H1 (cell line): Measurements from ENCODE around the gene POLA1. TPM values are rescaled to one million over a fixed set of nuclear protein-coding genes. Genes with fewer than 3 reads are reported as not detected.

Experiments
- CTCF ChIA-PET: fragments of 300-600 bp; sonication (Branson Sonifier 250); formaldehyde crosslinking; loops from one replicate; lab custom pipeline; 2021; ENCODE audit not compliant: partially characterized antibody; lab: Charles Lee
- POLR2A ChIA-PET: fragments of 300-600 bp; sonication (Branson Sonifier 250); formaldehyde crosslinking; loops from one replicate; lab custom pipeline; 2021; ENCODE audit warnings: inconsistent platforms; ENCODE audit not compliant: partially characterized antibody; lab: Charles Lee
- DNase-seq, 2 experiments: peaks; one replicate each; pipeline versions ENCODE4 v3.0.0 to v3.0.0-alpha.2; 2010 to 2022; ENCODE audit warnings: low spot score in 2 of 2, low read depth in 1 of 2, mixed read lengths in 1 of 2
- FAIRE-seq: peaks from 2 replicates; lab custom pipeline; 2011; peaks lifted over from hg19 to GRCh38; lab: Jason Lieb, UNC
- H2AFZ ChIP-seq: 2 replicates; pipeline ENCODE4 v1.8.1; 2012; ENCODE audit warnings: low read length, inconsistent platforms
- H2AK5ac ChIP-seq: 2 replicates; pipeline ENCODE4 v1.6.1; 2013; ENCODE audit warnings: low read depth, low read length
- H2BK120ac ChIP-seq: replicated peaks from 2 replicates; pipeline ENCODE3; 2013; ENCODE audit warnings: low read depth, low read length, inconsistent platforms
- H2BK12ac ChIP-seq: 2 replicates; pipeline ENCODE4 v1.6.1; 2013; ENCODE audit warnings: low read depth, low read length
- H2BK15ac ChIP-seq: 2 replicates; pipeline ENCODE4 v1.6.1; 2013; ENCODE audit warnings: low read length
- H2BK20ac ChIP-seq: 2 replicates; pipeline ENCODE4 v1.6.1; 2013; ENCODE audit warnings: low read length
- H2BK5ac ChIP-seq: 2 replicates; pipeline ENCODE4 v1.6.1; 2013; ENCODE audit warnings: low read depth, low read length
- H3K14ac ChIP-seq: 2 replicates; pipeline ENCODE4 v1.6.1; 2013; ENCODE audit warnings: inconsistent platforms; ENCODE audit not compliant: insufficient read length
- H3K18ac ChIP-seq: 2 replicates; pipeline ENCODE4 v1.6.1; 2013; ENCODE audit warnings: low read length; ENCODE audit errors: extremely low read depth
- H3K23ac ChIP-seq: 2 replicates; pipeline ENCODE4 v1.6.1; 2013; ENCODE audit warnings: inconsistent platforms; ENCODE audit not compliant: insufficient read length
- H3K23me2 ChIP-seq: 2 replicates; pipeline ENCODE4 v1.6.1; 2013; ENCODE audit warnings: low read depth, low read length
- H3K27ac ChIP-seq: 2 replicates; pipeline ENCODE4 v1.6.1; 2011; ENCODE audit warnings: low read depth, low read length, inconsistent platforms
- H3K27me3 ChIP-seq, 4 experiments: replicated peaks in 1 of 4; 1 replicate in 1 of 4; 2 replicates in 3 of 4; pipeline versions ENCODE4 v1.6.1 to v1.8.1; 2011 to 2013; ENCODE audit warnings: low read length in 3 of 4, mild to moderate bottlenecking in 3 of 4, inconsistent platforms in 2 of 4, mixed read lengths in 2 of 4, moderate library complexity in 1 of 4; ENCODE audit not compliant: control insufficient read depth in 3 of 4, insufficient read depth in 3 of 4; ENCODE audit errors: extremely low read depth in 1 of 4
- H3K36me3 ChIP-seq, 4 experiments: 2 replicates each; pipeline versions ENCODE4 v1.6.1 to v1.8.1; 2011 to 2013; ENCODE audit warnings: mild to moderate bottlenecking in 4 of 4, low read length in 3 of 4, moderate library complexity in 2 of 4, control low read depth in 1 of 4, inconsistent platforms in 1 of 4; ENCODE audit not compliant: insufficient read depth in 4 of 4, control insufficient read depth in 2 of 4
- H3K4ac ChIP-seq: replicated peaks from 2 replicates; pipeline ENCODE3; 2013; ENCODE audit warnings: low read length, low read depth, mixed read lengths, inconsistent platforms; ENCODE audit not compliant: insufficient read length
- H3K4me1 ChIP-seq, 4 experiments: replicated peaks in 1 of 4; 1 replicate in 1 of 4; 2 replicates in 3 of 4; pipeline versions ENCODE4 v1.6.1 to v1.8.1; 2011 to 2013; ENCODE audit warnings: low read length in 3 of 4, inconsistent platforms in 2 of 4, mixed read lengths in 1 of 4; ENCODE audit not compliant: insufficient read depth in 4 of 4, control insufficient read depth in 3 of 4
- H3K4me2 ChIP-seq, 2 experiments: 2 replicates each; pipeline versions ENCODE4 v1.6.1 to v1.8.1; 2011 to 2013; ENCODE audit warnings: low read depth in 2 of 2, low read length in 2 of 2, control low read depth in 1 of 2, inconsistent platforms in 1 of 2, mild to moderate bottlenecking in 1 of 2; ENCODE audit not compliant: insufficient read depth in 1 of 2
- H3K4me3 ChIP-seq, 4 experiments: fragments of 200-600, 300-600 bp in 1 of 4; sonication (generic), shearing (Covaris generic), sonication (Bioruptor Twin) in 1 of 4; 2 replicates each; pipeline versions ENCODE4 v1.5.1 to v1.8.1; 2011 to 2016; ENCODE audit warnings: low read length in 4 of 4, low read depth in 3 of 4, control low read depth in 2 of 4, inconsistent platforms in 2 of 4, mild to moderate bottlenecking in 2 of 4, mixed read lengths in 1 of 4, moderate library complexity in 1 of 4; ENCODE audit not compliant: insufficient read depth in 2 of 4; ENCODE audit errors: extremely low read depth in 1 of 4
- H3K56ac ChIP-seq: replicated peaks from 2 replicates; pipeline ENCODE3; 2013; ENCODE audit warnings: low read depth, mild to moderate bottlenecking, mixed read lengths, low read length, inconsistent platforms; ENCODE audit not compliant: insufficient read length
- H3K79me1 ChIP-seq: 2 replicates; pipeline ENCODE4 v1.6.1; 2013; ENCODE audit warnings: low read depth, low read length, control low read depth
- H3K79me2 ChIP-seq, 2 experiments: 2 replicates each; pipeline versions ENCODE4 v1.6.1 to v1.8.1; 2012 to 2013; ENCODE audit warnings: low read length in 2 of 2, mild to moderate bottlenecking in 2 of 2, inconsistent platforms in 1 of 2; ENCODE audit not compliant: insufficient read depth in 2 of 2, control insufficient read depth in 1 of 2
- H3K9ac ChIP-seq, 4 experiments: replicated peaks in 1 of 4; 1 replicate in 1 of 4; 2 replicates in 3 of 4; pipeline versions ENCODE4 v1.6.1 to v1.8.1; 2011 to 2013; ENCODE audit warnings: low read depth in 3 of 4, low read length in 3 of 4, control low read depth in 2 of 4, mild to moderate bottlenecking in 2 of 4, moderate library complexity in 2 of 4, inconsistent platforms in 1 of 4; ENCODE audit errors: extremely low read depth in 1 of 4
- H3K9me3 ChIP-seq, 2 experiments: 2 replicates each; pipeline versions ENCODE4 v1.6.1 to v1.8.1; 2012 to 2013; ENCODE audit warnings: mild to moderate bottlenecking in 2 of 2, moderate library complexity in 2 of 2, control low read depth in 1 of 2, inconsistent platforms in 1 of 2, low read depth in 1 of 2, low read length in 1 of 2, mixed read lengths in 1 of 2; ENCODE audit not compliant: insufficient read depth in 2 of 2
- H4K20me1 ChIP-seq, 2 experiments: replicated peaks in 1 of 2; 2 replicates each; pipeline versions ENCODE3 to v1.8.1; 2011 to 2013; ENCODE audit warnings: inconsistent platforms in 2 of 2, low read length in 2 of 2, mild to moderate bottlenecking in 1 of 2; ENCODE audit not compliant: insufficient read depth in 2 of 2, control insufficient read depth in 1 of 2
- H4K5ac ChIP-seq: 2 replicates; pipeline ENCODE4 v1.6.1; 2013; ENCODE audit warnings: low read length, low read depth, mixed read lengths, inconsistent platforms; ENCODE audit not compliant: insufficient read length
- H4K8ac ChIP-seq: 2 replicates; pipeline ENCODE4 v1.8.0; 2013; ENCODE audit warnings: mild to moderate bottlenecking, moderate library complexity, low read length, inconsistent platforms; ENCODE audit not compliant: insufficient read depth; ENCODE audit errors: extremely low read depth
- H4K91ac ChIP-seq: replicated peaks from 2 replicates; pipeline ENCODE3; 2013; ENCODE audit warnings: low read length, mixed read lengths, inconsistent platforms; ENCODE audit not compliant: insufficient read length
- CBX5 ChIP-seq: fragments of 300-800, 300-1000 bp; sonication (generic); IDR thresholded peaks from 2 replicates; pipeline ENCODE4 v1.7.1; 2016; ENCODE audit warnings: antibody characterized with exemption, low read length, low read depth
- FOSL1 ChIP-seq: IDR thresholded peaks from 2 replicates; pipeline ENCODE4 v1.6.1; 2011; ENCODE audit warnings: mild to moderate bottlenecking, low read depth, low read length, moderate library complexity; ENCODE audit not compliant: insufficient read depth
- HDAC2 ChIP-seq, 2 experiments: fragments of 300-600 bp in 1 of 2; sonication (generic) in 1 of 2; IDR thresholded peaks; 2 replicates each; pipeline ENCODE4 v1.6.1; 2011 to 2012; ENCODE audit warnings: low read depth in 2 of 2, low read length in 2 of 2, mild to moderate bottlenecking in 2 of 2, moderate library complexity in 2 of 2, borderline replicate concordance in 1 of 2, inconsistent platforms in 1 of 2
- JUND ChIP-seq: IDR thresholded peaks from 2 replicates; pipeline ENCODE4 v1.6.1; 2011; ENCODE audit warnings: mild to moderate bottlenecking, improper control_type of control experiment, low read length
- TAF7 ChIP-seq: optimal IDR thresholded peaks from 2 replicates; pipeline ENCODE3; 2011; ENCODE audit warnings: low read depth, mild to moderate bottlenecking, inconsistent platforms, low read length, moderate library complexity, borderline replicate concordance
- WGBS, 2 experiments: shearing (Covaris generic) in 1 of 2; methylation state at CpG; one replicate each; pipeline versions ENCODE4 v1.1.6 to v1.1.7; 2013 to 2015; ENCODE audit warnings: low lambda C conversion rate in 2 of 2, mixed read lengths in 2 of 2, inconsistent platforms in 1 of 2, low coverage in 1 of 2, missing lambda C conversion rate in 1 of 2; ENCODE audit not compliant: insufficient replicate concordance in 2 of 2, insufficient coverage in 1 of 2, insufficient read length in 1 of 2; ENCODE audit errors: extremely low coverage in 1 of 2, missing lambda C conversion rate in 1 of 2; 5-methylcytosine and 5-hydroxymethylcytosine counted together
- polyA plus RNA-seq, 7 experiments: library from polyadenylated mRNA; depleted of rRNA in 3 of 7; stranded (reverse) in 5 of 7; unstranded in 2 of 7; fragments of >200 nt in 5 of 7; fragments of 200-250 nt in 2 of 7; gene quantifications; 1 replicate in 5 of 7; 2 replicates in 1 of 7; 4 replicates in 1 of 7; pipeline versions ENCODE4 v1.2.1 to v1.2.3, GENCODE V29; 2011 to 2013; ENCODE audit warnings: missing spikeins in 2 of 7, mixed read lengths in 2 of 7
- total RNA-seq: library from RNA; stranded (reverse); fragmentation: NEBNext Ultra II Directional; extraction: Animal tissue kit (Norgen Biotek cat#: 25700); gene quantifications from 2 replicates; pipeline ENCODE4 v1.2.1, GENCODE V29; 2021

POLA1 gene
- total and polyA plus RNA-seq, 2 of the 8 experiments (the other 6 are each of a cell fraction or from before 2014, with no cell fraction given): 5.6 to 34.9 TPM

GRCh38 chrX:24876530-24877287 lies 183.0 kb downstream of the POLA1 start:
- POLR2A ChIA-PET: no interaction called here
- no peak overlapping the region for H4K8ac ChIP-seq
- 93% methylated on average over 8 of the region's 9 CpGs; no CpG with 5 or more reads in 1 of the 2 experiments for WGBS, 2 experiments
- no peak overlapping the region for H3K4ac ChIP-seq
- no peak overlapping the region for H3K4me2 ChIP-seq
- no peaks in the 10 kb centered on the region for H3K79me1 ChIP-seq
- H3K79me2 ChIP-seq: no peaks in the 10 kb centered on the region
- no peak overlapping the region for H2BK5ac ChIP-seq
- TF ChIP-seq HDAC2 (IDR thresholded peaks at IDR 0.05; ENCODE audit: borderline replicate concordance in 1 of 2, low read depth in 2 of 2, low read length in 2 of 2) (no peak), FOSL1 (no peak), TAF7 (no peak), CBX5 (no peak), JUND (no peak)
- TF ChIP-seq, all 59 proteins: peak for 0
- H4K5ac ChIP-seq: no peak overlapping the region
- no peaks in the 10 kb centered on the region for H3K9me3 ChIP-seq
- no peak overlapping the region for H2BK15ac ChIP-seq
- no peak overlapping the region for H3K23ac ChIP-seq
- no peak overlapping the region for H3K18ac ChIP-seq
- H2BK20ac ChIP-seq: no peak overlapping the region
- H3K36me3 ChIP-seq: no peaks in the 10 kb centered on the region
- H4K20me1 ChIP-seq: no peaks in the 10 kb centered on the region
- H3K23me2 ChIP-seq: no peaks in the 10 kb centered on the region
- CTCF ChIA-PET: no interaction called here
- no peaks in the 10 kb centered on the region for H3K27me3 ChIP-seq
- no peak overlapping the region for H3K9ac ChIP-seq
- no peak overlapping the region for H2BK12ac ChIP-seq
- no peak overlapping the region for H4K91ac ChIP-seq
- H3K4me1 ChIP-seq: peaks cover 0 to 4% (median 1%) of the 10 kb centered on the region in 4 experiments; a peak in 2 of 7 replicates
- H2AK5ac ChIP-seq: no peak overlapping the region
- no peak overlapping the region for H3K27ac ChIP-seq
- DNase-seq (no peak), FAIRE-seq (no peak)
- no peak overlapping the region for H2BK120ac ChIP-seq
- no peak overlapping the region for H2AFZ ChIP-seq
- no peak overlapping the region for H3K14ac ChIP-seq
- H3K4me3 ChIP-seq: no peak overlapping the region
- H3K56ac ChIP-seq: no peak overlapping the region
